GM19452 (cell line): ENCODE results near the gene NAALADL2.
"Not testable (repeated sequence)": the region's sequence is repeated elsewhere in the genome, so short reads cannot be mapped to it uniquely, and the experiment has no call there.

Experiments
- ATAC-seq: cut with Tn5 transposase; IDR thresholded peaks from one replicate; pipeline ENCODE4 v1.9.1; 2021; ENCODE audit not compliant: unreplicated experiment

NAALADL2 gene

DNA sequence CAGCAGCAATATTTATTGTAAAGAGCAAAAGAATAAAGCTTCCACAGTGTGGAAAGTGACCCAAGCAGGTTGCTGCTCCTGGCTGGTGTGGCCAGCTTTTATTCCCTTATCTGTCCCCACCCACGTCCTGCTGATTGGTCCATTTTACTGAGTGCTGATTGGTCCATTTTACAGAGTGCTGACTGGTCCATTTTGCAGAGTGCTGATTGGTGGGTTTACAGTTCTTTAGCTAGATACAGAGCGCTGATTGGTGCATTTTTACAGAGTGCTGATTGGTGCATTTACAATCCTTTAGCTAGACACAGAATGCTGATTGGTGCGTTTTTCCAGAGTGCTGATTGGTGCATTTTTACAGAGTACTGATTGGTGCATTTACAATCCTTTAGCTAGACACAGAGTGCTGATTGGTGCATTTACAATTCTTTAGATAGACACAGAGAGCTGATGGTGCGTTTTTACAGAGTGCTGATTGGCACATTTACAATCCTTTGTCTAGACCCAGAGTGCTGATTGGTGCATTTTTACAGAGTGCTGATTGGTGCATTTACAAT lies 601.8 kb downstream of the NAALADL2 start:
- not testable (repeated sequence) for ATAC-seq

DNA sequence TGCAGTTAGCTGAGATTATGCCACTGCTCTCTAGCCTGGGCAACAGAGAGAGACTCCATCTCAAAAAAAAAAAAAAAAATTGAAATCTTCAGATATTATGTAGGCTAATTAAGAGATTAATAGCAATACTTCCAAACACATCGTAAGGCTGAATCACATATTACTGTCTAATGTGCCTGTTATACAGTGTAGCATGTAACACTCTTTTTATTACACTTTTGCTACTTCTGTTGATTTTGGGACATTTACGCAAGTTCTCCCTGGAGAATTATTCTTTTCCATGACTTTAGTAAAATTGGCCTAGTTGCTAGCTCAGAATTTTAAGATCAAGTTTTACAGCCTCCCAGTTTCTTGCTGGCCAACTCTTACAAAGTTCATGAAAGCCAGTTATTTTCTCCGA lies 605.2 kb downstream of the NAALADL2 start:
- ATAC-seq, result no peak

DNA sequence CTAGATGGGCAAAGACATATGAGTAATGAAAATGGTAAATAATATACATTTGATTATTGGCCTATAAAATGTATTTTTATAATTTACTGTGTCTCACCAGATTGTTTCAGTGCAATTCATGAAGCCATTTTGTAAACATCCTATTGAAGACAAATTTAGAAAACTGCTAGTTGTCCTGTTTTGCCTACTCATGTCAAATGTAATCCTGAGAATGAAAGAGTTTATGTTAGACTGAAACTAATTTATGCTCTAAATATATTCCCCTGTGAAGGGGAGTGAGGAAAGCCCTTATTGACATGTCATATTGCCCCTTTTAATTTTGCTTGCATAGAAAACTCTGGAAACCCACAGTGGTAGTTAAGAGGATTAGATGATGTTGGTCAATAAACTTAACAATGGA lies 610.0 kb downstream of the NAALADL2 start:
- no peak for ATAC-seq

DNA sequence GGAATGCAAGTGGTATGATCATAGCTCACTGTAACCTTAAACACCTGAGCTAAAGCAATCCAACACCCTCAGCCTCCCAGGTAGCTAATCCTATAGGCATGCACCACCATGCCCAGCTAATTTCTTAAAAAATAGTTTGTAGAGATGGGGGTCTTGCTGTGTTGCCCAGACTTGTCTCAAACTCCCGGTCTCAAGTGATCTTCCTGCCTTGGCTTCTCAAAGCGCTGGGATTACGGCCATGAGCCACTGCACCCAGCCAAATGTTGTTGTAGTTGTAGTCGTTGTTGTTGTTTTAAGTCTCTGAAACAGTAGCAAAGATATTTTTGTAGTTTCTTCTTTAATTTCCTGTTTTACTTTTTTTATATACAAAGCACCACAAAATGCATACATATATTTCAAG lies 616.6 kb downstream of the NAALADL2 start:
- ATAC-seq, result no peak

DNA sequence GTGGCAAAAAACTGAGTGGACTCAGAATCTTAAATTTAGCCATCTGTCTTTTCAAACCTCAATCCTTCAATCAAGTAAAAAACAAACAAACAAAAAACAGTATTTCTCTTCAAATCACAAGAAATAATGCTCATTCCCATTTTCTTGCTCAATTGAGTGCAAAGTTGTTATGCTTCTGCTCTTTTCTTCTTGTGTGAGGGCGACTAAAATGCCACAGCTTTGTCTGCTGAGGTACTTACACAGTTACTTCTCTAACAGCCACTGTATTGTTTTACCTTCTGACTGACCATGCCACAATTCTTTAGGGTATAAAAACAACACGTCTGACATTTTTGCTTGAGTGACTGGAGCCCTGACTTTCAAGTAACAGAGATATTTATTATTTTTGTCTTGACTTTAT lies 617.4 kb downstream of the NAALADL2 start:
- ATAC-seq, result no peak

DNA sequence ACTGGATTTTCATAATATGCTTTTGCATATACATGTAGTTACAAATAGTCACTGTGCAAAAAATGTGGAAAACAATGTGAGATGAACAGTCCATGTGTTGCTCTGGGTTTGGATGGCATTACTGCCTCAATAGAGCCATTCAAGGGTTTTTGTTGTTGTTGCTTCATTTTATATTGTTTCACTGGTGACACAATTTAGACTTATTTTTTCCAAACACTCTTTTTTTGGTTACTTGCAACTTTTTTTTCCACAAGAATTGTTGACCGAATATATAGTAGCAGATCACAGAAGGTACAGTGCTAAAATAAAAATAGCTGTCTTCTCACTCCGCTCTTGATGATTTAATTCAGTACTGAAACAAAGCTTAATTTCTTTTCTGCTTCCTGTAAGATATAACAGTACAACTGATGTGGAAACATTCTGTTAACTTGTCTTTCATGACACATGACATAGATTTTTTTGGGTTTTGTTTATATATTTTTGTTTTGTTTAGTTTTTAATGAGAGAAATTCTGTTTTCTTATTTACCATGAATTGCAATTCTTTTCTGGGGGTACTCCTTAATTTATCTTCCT lies 618.6 kb downstream of the NAALADL2 start:
- peak; percentile 77 for ATAC-seq

DNA sequence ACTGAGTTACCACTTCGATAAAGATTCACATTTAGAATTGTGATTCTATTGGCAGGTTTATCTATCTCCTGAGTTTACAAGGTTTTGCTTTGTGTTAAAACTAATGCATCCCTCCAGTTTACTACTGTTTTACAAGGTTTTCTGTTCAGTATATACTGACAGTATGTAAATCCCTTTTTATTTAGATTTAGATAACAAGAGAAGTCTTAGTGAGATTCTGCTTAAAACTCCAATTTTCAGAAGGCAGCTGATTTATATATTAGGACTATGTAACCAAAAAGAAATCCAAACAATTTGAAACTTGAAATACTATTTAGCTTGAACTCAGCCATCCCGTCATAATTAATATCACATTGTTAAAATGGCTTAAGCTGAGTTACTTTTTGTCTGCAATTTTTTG lies 619.2 kb downstream of the NAALADL2 start:
- no peak for ATAC-seq

DNA sequence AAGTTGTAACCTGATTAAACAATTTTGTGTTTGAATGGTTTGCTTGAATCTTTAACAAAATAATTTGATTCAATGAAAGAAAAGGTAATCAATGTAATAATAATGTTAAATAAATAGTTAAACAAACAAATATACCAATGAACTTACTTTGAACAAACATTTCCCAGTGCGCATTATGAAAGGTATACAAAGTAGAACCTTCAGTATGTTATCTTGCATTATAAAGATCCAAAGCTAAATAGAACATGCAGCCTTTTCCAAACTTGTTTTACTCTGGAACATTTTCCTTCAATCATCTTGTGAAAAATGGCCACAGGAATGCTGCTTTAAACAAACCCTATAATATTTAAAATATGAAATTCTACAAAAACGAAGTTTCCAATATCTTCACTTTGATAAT lies 620.0 kb downstream of the NAALADL2 start:
- no peak for ATAC-seq

DNA sequence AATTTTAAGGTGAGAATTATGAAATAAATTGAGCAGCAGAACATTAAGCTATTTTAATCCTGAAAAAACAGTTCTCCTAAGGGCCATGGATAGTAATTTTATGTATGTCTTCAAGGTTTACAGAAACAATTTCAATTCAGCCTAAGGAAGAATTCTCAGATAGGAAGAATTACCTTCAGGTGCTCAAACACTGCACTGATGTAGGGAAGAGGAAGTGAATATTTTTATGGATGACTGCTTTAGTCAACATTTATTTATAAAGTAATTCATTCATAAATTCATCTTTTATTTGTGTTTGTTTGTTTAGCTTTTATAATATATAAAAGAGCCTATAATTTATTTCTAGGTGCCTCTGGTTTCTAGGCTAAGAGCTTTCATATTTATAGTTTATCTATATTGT lies 620.7 kb downstream of the NAALADL2 start:
- no peak for ATAC-seq

DNA sequence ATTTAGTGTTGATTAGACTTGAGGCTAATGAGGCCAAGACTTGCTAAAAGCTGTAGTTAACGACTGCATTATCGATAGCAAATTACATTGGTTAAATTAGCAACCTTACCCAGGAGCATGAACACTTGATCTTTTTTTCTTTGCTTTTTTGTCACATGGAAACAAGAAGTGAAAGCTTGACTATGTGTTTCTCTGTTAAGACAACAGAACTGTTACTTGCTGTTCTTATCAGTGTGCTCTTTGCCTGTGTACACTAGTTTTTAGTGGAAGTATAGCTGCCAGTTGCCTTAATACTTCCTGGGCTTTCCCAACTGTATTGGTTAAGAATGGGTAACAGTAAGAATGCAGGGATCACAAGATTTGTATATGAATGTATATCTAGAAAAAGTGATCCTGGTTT lies 625.5 kb downstream of the NAALADL2 start:
- ATAC-seq, result no peak

DNA sequence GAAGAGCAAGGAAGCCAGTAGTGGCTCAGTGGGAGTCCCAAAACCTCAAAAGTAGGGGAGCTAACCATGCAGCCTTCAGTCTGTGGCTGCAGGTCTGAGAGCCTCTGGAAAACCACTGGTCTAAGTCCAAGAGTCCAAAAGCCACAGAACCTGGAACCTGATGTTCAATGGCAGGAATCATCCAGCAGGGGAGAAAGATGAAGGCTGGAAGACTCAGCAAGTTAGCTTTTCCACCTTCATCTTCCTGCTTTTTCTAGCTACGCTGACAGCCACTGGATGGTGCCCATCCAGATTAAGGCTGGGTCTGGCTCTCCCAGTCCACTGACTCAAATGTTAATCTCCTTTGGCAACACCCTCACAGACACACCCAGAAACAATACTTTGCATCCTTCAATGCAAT lies 626.3 kb downstream of the NAALADL2 start:
- no peak for ATAC-seq

DNA sequence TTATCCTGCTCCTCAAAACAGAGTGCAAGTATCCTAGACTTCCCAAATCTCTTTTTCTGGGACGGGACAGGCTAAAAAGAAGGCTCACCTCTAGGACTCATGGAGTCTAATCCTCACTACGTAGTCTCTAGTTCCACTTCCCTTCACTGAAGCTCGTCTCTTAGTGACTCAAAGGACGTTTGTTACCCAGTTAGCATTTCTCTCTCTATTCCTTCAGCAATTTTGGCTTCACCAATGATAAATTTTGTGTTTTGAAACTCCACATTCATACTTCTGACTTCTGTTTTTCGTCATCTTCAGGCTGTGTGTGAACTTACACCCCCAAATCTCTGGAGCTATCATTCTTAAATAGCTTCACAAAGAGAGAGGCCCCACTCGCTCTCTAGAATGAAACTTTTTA lies 627.1 kb downstream of the NAALADL2 start:
- no peak for ATAC-seq

DNA sequence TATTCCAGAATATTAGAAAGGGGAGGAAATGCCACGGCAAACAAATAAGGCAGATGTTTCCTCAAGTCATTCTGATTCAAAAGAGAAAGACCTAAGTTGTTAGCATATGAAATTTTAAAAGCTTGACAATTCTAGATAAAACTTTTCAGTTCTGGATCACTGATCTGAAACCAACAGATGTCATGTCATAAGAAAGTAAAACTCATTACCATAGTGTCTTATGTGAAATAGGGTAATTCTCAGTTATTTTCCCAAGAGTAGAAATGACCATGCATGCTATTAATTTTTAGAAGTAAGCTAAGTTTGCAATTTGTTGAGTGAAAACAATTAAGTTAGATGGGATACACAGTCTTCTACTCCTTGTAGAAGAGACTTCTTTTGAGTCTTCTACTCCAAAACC lies 630.3 kb downstream of the NAALADL2 start:
- no peak for ATAC-seq

DNA sequence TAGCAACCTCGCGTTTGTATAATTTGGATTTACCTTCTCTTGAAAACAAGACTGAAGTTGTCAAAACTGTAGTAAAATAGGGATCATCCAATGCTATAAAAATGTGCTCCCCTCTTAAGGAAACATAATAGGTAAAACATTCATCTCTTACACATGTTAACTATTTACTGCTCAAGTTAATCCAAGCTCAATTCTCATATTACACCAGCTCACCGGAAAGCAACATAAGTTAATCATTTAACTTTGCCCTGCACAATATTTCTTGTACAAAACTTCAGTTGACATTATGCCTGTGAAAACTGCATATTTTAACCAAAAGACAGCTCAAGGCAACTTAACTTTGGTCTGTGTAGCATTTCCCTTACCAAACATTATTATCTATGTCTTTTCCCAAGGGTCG lies 634.2 kb downstream of the NAALADL2 start:
- ATAC-seq, result no peak

DNA sequence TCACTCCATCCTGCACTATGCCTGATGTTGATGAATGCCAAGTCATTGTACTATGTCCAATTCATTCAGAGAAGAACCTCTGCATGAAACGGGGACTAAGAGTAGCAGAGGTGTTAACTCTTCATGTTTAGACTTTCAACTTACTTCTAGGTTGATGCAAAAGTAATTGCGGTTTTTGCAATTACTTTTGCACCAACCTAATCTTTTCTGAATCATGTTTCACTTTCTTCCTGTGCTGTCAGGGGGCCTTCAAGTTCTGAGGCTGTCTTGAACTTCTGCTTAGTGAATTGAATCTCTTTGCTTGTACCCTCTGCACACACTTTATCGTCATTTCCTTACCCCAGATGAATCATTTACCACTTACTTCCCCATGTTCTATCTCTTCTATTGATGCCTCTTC lies 636.2 kb downstream of the NAALADL2 start:
- ATAC-seq, result peak; percentile 80

DNA sequence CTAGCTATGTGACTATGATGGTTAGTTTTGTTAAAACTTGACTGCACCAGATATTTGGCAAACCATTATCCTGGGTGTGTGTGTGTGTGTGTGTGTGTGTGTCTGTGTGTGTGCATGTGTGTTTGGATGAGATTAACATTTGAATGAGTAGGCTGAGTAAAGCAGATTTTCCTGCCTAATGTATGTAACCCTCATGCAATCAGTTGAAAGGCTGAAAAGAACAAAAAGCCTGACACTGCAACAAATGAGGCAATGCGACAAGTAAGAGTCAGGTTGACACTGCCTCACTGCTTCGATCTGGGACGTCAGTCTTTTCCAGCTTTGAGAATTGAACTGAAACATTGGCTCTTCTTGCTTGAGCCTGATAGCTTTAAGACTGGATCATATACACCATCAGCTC lies 643.0 kb downstream of the NAALADL2 start:
- ATAC-seq, result no peak

DNA sequence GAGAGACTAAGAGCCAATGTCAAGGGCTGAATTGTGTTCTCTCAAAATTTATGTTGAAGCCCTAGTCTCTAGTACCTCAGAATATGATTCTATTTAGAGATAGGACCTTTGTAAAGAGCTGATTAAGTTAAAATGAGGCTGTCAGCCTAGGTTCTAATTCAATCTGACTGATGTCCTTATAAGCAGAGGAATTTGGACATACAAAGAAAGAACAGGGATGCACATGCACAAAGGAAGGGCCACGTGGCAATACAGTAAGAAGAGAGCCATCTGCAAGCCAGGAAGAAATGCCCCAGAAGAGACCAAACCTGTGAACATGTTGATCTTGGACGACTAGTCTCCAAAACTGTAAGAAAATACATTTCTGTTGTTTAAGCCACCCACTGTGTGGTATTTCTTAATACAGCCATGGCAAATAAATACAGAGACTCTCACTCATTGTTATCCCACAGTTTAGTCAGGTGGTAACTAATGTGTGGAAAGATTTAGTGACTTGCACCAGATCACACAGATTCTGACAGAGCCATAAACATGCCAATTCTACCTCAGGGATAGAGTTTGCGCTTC lies 652.2 kb downstream of the NAALADL2 start:
- no peak for ATAC-seq

DNA sequence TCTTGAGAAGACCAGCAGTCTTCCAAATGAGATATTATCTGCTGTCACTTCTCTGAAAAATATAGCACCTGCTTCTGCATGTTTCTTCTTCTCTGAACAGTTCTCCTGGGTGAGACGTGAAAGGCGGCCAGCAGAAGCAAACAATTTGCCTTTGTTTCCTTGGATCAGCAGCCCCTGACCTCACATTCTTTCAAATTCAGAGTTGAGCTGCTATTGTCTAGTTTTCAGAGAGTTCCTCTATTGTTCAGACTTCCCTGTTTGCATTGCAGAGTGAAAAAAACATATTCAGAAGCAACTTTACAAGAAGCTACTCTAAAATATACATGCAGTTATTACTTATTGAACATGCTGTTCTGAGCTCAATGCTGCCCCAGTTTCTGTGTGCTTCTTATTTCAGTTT lies 653.6 kb downstream of the NAALADL2 start:
- no peak for ATAC-seq

DNA sequence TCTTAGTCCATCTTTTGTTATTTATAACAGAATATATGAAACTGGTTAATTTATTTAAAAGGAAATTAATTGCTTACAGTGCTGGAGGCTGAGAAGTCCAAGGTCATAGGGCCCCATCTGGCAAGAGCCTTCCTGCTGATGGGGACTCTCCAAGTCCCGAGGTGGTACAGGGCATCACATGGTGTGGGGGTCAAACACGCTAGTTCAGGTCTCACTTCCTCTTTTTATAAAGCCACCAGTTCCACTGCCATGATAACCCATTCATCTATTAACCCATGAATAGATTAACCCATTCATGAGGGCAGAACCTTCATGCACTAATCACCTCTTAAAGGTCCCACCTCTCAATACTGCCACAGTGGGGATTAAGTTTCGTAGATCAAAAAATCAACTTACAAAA lies 659.3 kb downstream of the NAALADL2 start:
- peak; percentile 84 for ATAC-seq

DNA sequence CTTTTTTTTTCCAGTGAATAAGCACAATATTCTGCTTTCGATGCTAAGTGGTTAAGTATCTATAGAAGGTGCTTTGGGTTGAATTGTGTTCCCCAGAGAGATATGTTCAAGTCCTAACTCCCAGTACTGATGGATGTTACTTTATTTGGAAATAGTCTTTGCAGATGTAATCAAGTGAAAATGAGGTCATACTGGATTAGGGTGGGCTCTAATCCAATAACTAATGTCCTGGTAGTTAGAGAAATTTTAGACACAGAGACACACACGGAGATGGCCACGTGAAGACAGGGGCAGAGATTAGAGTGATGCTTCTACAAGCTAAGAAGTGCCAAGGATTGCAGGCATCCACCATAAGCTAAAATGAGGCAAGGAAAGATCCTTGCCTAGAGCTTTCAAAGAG lies 662.3 kb downstream of the NAALADL2 start:
- ATAC-seq, result no peak

DNA sequence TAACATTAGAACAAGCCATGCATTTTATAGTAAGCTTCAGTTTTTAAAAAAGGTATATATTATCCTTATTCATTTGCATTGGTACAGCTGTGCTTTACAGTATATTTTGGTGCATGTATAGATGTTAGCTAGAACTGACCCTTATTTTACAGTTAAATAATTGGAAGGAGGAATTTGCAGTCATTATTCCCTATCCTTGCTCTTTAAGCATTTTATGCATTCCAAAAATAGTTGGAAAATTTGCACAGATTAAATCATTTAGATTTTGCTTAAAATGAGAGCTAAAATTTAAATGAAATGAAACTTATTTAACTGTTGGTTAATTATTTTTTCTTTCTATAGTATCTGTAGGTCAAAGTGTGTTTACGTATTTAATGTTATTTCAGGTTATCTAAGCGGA lies 667.1 kb downstream of the NAALADL2 start:
- ATAC-seq, result no peak

DNA sequence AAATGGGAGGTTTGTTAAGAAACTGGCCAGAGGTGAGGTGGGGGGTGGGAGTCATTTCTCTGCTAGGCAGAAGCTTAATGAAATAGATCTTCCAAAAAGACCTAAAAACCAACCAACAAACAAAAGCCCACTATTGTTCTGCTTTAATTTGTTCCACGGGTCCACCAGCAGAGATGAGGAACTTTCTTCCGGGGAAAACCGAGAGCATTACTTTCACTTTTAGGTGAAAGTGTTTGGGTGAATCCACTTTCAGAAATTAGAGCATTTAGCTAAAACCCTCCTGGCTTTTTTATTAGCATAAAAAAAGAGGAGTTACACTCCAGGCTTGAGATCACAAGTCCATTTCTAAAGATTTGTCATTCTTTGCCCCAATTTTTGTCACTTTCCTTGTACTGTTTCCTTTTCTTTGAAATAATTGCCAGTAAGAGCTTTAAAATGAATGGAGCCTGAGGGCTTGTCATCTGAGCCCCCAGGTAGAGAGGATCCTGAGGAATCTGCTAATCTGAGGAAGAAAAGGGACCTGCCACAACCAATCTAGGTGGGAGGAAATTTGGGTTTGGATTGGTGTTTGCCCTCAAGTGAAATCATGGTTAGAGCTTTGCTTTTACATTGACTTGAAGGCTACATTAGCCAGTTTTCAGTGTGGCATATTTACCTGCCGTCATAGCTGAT lies 667.6 kb downstream of the NAALADL2 start:
- ATAC-seq, result no peak

DNA sequence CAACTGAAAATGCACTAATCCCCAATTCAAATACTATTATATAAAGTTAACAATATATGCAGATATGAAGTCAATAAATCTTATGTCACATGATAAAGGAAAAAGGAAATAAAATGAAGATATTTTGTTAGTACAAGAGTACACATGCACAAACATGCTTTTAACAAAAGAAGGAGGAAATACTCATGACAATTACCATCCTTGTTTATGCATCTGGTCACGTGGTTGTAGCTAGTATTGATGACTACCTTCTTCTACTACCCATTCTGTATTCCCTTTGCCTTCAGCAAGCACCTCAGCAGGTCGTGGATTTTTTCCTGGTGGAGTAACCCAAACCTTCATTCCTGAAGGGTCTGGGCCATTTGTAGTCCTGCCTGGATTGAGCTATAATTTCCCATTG lies 669.6 kb downstream of the NAALADL2 start:
- ATAC-seq, result not testable (repeated sequence)
